PFSK-1 (cell line): ENCODE data around the gene GSTO1.

Source experiments
- POLR2AphosphoS5 ChIP-seq: IDR thresholded peaks from 2 replicates; pipeline ENCODE4 v1.6.1; 2012; ENCODE audit warnings: low read depth, mild to moderate bottlenecking, control low read depth, low read length, moderate library complexity
- SIN3A ChIP-seq: IDR thresholded peaks from 2 replicates; pipeline ENCODE4 v1.6.1; 2012; ENCODE audit warnings: mild to moderate bottlenecking, low read length, moderate library complexity, borderline replicate concordance; ENCODE audit not compliant: insufficient read depth

- TF ChIP-seq POLR2AphosphoS5 (no peak), SIN3A (no peak)
Measured at GRCh38 chr10:104279550-104280259, 25.0 kb downstream of the GSTO1 start.
